GM21447 (cell line): ENCODE measurements around the gene ARHGDIB.

ENCODE experiments used
- ATAC-seq: cut with Tn5 transposase; IDR thresholded peaks from one replicate; pipeline ENCODE4 v1.9.1; 2021; ENCODE audit not compliant: unreplicated experiment

ARHGDIB gene

DNA sequence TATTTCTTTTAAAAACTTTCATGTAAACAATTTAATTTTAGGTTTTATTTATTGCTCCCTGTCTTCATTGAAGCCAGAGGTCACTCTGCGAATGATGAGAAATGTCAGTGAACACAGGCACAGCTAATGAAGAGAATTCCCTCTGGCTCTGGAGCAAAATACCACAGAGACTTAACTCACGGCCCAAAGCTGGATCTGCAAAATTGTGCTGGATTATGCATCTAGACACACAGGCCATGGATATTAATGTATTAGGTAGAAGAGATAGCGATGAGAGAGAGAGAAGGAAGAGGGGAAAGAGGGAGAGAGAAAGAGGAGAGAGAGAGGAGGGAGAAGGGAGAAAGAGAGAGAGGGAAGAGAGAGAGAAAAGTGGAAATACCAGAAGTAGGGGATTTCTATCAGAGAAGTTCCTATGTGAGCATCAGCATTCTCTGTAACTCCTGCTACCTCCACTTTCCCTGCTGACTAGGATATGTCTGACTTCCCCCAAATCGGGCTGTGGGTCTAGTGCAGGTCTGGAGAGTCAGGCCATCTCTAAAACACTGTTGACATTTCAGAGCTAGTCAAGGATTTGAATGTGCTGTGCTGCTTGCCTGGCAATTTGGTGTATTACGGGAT, 3.7 kb downstream of the ARHGDIB start:
- ATAC-seq: no peak

DNA sequence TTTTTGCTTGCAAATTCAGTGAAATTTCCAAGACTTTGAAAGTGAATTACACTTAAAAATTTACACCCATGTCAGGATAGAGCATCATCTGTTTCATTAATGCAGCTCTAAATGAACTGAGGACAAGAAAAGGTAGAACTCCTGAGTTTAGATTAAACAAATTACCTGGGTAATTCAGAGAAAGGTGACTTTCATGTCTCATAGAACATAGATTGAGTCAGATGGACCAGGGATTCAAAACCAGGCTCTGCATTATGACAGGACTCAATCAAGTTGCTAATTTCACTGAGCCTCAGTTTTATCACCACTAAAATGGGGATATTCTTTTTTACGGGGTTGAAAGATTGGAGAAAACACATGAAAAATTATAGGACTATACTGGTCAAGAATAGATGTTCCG, 4.5 kb downstream of the ARHGDIB start:
- ATAC-seq: no peak

DNA sequence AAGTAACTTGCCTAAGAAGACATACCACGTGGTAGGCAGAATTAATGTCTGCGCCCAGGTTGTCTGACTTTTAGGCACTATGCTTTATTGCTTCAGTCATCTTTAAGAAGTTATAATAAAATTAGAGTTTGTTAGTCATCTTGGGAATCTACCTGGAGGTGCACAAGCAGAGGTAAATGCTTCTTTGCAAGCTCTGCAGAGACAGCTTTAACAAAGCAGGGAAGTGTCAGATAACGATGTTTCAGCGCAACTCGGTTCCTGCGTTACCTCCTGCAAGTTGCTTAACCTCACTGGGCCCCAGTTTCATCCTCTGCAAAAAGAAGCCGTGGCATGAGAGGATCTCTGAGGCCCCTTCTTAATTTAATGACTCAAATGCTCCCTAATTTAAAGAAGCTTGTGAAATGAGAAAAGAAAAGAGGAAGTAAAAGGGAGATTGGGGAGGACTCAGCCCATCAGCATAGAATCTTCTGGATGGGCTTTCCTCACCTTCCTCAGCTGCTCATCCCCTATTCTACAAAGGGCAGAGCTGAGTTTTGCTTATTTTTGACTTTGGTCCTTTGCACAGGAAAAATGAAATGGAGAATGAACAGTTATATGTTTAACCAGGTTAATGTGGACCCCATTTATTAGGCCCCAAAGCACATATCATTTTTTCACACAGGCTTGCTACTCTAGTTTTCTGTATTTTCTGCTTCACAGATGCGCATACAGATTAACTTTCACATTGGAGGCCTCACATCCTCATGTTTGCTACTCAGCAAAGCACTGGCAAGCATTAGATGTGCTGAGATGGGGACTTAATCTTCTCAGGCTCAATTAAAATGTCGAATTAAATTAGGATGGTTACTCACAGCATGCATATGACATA, 5.1 kb downstream of the ARHGDIB start:
- peak; percentile 38 for ATAC-seq

DNA sequence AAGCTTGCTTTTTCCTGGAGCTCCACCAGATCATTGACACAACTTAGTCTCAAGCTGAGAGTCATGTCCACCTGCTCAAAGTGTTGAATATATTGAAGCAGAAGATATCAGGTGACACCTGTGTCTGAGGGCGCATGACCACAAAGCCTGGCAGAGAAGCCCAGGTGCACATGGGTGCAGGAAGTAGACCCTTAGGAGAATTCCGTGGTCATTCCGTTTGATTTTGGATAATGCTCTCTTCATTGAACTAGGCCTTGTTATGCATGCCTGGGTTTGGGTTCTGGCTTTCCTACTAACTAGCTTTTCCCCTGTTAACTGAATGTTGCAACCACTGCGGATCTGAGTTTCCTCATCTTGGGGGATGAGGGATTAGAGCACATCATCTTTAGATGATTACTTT, 7.1 kb downstream of the ARHGDIB start:
- no peak for ATAC-seq

DNA sequence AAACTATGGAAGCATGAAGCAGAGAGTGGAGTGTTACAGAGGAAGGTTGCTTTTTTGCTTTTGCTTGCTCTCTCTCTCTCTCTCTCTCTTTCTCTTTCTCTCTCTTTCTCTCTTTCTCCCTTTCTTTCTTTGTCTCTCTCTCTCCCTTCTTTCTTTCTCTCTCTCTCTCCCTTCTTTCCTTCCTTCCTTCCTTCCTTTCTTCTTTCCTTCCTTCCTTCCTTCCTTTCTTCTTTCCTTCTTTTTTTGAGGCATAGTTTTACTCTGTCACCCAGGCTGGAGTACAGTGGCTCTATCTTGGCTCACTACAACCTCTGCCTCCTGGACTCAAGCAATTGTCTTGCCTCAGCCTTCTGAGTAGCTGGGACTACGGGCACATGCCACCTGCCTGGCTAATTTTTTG, 7.6 kb downstream of the ARHGDIB start:
- ATAC-seq: no peak

DNA sequence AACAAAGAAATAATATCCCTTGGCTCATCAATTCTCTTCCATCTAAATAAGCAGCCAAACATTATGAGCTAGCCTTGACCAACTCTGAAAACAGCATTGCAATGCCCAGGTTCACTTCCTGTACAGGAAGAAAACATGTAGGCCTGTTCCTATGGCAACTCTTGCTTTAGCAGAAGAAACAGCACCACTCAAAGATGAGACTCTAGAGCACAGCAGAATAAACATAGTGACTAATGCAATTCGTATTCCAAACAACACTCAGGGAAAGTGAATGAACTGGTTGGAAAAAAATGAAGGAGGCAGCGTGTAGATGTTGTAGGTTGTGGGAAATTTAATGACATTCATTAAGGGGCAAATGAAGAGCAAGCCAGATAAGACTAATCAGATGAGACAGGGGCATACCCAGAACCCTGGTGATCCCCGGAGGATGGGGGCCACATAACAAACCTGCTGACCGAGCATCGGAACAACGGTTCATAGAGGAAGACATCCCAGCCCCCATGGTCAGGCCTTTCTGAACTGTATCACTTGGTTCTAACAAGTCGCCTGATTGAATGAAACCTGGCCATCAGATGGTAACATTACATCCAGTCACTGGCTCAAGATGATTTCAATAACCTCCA, 9.0 kb downstream of the ARHGDIB start:
- peak; percentile 59 for ATAC-seq

DNA sequence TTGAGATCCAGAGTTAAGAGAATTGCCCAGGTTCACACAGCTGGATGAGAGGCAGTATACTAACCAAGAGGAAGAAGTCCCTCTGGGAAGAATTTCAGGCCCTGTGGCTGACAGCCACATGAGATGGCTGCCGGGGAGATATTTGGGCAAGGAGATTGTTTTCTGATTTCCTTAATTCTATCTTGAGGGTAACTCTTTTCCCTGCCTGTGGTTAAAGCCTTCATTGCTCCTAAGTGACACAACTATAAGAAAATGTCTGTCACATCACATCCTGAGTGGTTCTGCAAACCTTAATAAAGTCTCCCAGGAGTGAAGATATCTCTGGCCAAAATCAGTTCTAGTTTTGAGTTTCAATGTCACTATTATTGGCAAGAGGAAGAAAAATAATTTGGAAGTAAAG, 9.6 kb downstream of the ARHGDIB start:
- ATAC-seq: no peak

DNA sequence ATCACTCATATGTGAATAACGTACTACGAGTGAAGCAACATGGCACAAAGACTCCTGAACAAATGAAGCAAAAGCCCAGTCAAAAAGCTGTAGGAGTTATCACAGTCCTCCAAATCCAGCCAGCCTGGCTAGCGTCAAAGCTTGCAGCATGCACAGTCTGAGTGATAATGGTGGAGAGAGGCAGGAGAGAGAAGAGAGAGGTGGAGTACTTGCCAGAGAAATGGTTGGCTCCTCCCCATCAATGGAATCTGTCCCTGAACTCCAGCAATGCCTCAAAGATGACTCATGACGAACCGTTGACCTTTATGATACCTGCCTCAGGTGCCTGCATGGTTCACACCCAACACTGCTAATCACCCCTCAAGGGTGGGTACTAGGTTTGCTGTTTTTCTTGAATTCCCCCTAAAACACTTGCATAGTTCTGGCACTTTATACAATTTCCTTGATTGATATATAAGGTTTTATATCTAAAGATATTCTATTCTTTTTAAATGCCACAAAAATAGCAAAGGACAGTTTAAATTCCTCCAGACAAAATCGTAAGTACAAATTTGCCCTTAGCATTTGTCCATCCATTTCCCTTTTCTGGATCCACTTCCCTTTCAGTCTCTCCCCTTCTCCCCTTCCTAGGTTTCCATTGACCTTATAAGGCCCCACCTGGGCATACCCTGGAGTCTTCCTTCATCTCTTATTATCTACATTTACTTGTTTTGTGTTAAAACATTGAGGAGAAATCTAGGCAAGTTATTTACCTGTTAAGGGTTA, 10.2 kb downstream of the ARHGDIB start:
- ATAC-seq: no peak

DNA sequence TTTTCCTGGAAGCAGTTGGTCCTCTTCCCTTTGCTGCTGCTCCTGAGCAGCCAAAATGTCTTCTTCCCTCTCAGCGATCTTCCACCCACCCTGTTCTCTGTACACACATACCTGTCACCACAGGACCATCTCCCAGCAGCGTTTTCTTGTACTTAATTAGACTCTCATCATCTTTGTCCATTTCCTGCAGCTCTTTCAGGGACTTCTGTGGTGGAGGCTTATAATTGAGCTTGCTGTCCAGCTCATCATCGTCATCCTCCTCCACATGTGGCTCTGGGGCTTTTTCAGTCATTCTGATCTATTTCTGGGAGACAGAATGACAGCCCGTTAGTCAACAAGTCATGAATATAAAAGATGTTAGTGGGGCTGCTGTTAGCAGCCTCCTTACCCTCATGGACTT, 11.0 kb downstream of the ARHGDIB start:
- ATAC-seq: no peak

DNA sequence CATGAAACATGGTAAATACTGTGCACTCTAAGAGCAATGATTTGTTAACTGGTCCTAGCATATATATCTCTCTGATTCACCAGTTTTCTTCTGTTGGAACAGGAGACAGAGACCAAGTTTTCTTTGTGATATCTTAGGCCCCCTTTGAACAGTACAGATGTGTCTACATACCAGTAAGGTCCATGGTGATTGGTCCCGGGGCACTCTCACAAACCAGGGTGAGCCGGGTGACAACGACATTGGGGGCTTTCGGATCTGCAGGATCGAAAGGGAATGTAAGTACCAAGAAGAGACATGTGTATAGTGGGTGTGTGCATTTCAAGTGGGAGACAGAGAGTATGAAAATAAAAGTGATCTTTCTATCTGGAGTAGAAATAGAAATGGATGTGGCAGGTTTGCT, 11.8 kb downstream of the ARHGDIB start:
- no peak for ATAC-seq

DNA sequence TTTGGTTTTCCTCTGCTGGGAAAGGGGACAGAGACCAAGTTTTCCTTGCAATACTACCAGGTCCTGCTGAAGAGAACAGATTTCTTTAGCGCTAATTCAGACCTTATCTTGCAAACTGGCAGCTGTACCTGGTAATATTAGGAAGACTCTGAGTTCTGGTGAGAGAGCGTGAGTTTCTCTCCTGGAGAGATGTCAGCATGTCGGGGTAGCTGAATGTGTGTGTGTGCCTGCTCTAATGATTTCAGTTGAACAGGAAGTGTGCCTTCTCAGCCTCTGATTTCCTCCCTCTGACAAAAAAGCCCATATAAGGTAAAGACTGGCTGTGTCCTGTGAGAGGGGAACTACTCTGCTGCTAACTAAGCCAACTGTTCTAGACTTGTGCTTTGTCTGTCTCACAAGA, 12.7 kb downstream of the ARHGDIB start:
- ATAC-seq: peak; percentile 88

DNA sequence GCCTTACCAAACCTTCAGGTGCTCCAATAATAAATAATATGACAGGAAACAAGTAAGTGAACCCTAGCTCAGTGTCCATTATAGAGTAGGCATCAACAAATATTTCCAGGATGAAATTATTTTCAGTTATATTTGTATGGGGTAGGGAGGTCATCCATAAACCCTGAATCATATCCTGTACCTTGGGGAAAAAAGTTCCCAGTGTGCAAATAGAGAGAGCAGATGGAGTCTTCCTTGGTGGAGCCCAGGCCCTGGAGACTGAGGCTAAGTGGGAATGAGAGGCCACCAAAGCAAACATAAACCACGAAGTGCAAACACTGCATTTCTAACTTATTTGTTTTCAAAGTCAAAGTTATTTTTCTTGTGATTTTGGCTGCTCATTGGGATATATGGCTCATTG, 14.5 kb downstream of the ARHGDIB start:
- ATAC-seq: no peak

DNA sequence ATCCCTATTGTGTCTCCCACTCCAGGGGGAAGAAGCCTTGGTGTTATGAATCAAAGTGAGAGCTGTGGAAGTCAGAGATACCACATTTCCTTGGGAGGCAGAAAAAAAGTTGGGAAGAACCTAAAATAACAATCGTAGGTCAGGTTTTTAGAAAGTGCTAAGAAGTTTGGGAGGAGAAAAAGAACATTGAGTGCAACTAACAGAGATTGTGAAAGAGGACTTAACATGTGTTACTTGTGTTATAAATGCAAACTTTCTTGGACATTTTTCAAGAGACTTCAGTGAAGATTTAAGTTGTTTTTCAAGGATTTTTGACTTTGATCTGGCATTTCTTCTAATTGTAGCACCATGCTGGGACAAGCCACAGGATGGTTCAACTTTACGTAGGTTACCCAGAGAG, 15.2 kb downstream of the ARHGDIB start:
- ATAC-seq: no peak

DNA sequence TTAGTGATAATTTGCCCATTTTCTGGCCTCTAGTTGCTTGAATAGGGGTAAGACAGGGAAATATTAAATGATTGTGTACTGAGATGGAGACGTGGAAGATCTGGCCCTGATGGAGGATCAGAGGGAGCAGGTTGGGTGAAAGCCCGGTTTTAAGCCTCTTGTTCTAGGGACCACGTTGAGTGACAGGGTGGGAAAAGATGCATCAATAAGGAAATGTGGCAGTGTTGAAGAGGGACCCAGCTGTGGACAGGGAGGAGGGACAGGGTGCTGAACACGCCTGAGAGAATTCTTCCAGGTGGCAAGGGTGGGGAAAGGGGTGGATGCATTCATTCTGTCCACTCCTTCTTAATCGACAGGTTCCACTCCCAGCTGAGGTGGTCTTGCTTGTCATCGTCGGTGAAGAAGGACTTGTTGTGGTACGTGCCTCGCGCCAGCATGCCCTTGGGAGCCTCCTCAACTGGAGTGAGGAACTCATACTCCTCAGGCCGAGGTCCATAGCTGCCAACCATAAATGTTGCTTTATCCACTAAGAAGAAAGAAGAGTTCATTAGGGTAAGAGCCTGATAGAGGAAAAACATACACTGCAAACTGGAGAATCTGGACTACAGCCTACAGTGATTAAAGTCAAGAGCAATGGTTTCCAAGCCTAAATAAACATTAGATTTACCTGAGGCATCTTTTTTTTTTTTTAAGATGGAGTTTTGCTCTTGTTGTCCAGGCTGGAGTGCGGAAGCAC, 19.0 kb downstream of the ARHGDIB start:
- no peak for ATAC-seq

DNA sequence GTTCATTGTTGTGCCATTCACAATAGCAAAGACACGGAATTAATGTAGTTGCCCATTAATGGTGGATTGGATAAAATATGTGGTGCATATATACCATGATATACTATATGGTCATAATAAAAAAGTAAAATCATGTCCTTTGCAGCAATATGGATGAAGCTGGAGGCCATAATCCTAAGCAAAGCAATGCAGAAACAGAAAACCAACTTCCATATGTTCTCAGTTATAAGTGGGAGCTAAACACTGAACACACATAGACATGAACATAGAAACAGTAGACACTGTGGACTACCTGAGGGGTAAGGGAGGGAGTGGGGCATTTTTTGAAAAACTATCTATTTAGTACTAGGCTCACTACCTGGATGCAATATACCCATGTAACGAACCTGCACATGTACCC, 20.0 kb downstream of the ARHGDIB start:
- no peak for ATAC-seq

DNA sequence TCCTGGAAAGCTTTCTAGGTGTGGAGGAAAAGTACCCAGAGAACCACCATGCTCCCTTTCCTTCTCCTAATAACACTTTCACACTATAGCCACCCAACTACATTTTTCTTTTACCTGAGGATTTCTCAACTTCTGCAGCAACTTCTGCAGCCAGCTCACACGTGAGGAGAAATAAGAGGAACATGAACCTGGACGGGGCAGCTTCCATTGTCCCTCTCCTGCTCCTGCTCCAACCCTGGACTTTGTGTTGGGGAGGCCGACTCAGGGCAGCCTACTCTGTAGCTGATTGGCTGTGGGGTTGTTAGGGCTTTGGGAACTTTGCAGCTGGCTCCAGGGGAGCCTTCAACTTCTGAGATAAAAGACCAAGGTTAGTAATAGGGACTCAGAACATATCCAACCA, 23.1 kb downstream of the ARHGDIB start, which contains the start of gene ERP27:
ERP27 (minus strand) TSS at position 237 of the 400 bp plus-strand sequence; CDS start at position 208, 29 bp downstream.
- ATAC-seq: no peak

DNA sequence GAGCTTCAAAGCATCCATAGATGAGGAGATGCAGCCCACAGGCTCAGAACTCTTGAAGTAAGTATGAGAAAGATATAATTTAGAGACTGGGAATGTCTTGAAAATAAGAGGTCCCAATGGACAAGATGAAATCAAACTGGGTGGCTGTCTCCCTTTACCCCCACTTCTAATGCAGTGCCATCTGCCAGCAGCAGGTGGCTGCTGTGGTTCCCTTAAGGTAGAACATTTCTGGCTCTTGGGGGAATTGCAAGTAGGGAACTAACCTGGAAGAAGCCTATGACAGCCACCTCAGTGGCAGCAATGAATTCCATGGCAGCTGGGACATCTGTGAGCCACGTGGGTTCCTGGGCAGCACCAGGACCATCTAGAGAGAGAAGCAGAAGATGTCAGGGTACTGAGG, 23.7 kb downstream of the ARHGDIB start:
- ATAC-seq: no peak

DNA sequence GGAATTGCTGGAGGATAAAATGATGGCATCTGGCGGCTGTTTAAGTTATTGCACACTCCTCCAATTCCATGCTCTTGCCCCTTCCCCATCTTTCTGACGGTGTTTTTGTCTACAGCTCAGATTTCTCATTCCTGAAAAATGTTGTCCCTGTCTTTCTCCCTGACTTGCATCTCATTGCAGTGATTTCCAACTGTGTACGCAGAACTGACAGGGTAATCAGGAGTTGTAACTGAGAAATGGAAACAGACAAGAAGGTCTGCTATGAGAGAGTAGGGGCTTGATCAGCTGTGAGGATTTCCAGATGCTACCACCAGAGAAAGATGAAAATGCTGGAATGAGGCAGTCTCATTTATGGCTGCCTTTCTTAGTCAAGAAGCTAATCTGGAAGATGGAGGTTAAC, 24.4 kb downstream of the ARHGDIB start:
- no peak for ATAC-seq

DNA sequence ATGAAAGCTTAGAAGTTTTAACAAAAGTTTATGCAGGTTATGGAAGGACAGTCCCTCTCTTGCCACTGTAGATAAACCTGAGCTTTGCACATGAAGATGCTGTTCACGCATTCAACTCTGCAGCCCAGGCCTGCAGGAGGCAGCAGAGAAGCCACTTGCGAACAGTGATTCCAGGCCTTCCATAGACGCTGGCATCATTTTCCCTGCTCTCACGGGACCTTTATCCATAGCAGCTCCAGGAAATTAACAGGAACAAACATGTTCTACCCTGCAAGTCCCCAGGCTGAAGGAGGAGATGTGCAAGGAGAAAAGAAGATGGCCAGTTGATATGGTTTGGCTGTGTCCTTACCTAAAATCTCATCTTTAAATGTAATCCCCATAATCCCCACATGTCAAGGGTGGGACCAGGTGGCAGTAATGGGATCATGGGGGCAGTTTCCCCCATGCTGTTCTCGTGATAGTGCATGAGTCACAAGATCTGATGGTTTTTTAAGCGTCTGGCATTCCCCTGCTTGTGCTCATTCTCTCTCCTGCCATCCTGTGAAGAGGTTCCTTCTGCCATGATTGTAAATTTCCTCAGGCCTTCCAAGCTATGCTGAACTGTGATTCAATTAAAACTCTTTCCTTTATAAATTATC, 25.1 kb downstream of the ARHGDIB start:
- no peak for ATAC-seq

DNA sequence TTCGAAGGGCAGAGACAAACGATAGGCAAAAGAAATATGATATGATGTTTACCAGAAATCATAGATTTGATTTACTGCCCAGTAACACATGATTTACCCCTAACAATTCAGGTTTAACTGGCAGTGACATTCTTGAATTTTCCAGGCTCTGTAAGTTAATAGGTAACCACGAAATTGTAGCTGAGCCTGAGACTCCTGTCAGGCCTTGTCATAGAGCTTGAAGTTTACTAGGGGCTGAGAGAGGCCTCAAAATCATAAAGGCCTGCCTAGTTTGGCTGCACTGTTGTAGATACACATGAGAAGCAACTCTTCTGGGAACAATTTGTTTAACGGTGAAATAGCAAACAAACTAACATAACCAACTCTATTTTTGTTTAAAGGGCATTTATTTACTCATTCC, 26.4 kb downstream of the ARHGDIB start:
- ATAC-seq: no peak
